GM19467 (cell line): ENCODE measurements around the gene PIH1D2.
"Not testable (repeated sequence)": the region's sequence is repeated elsewhere in the genome, so short reads cannot be mapped to it uniquely, and the experiment has no call there.

ENCODE experiments used
- ATAC-seq: cut with Tn5 transposase; IDR thresholded peaks from one replicate; pipeline ENCODE4 v1.9.1; 2021; ENCODE audit warnings: mild to moderate bottlenecking, moderate library complexity; ENCODE audit not compliant: unreplicated experiment

PIH1D2 gene, protein sequence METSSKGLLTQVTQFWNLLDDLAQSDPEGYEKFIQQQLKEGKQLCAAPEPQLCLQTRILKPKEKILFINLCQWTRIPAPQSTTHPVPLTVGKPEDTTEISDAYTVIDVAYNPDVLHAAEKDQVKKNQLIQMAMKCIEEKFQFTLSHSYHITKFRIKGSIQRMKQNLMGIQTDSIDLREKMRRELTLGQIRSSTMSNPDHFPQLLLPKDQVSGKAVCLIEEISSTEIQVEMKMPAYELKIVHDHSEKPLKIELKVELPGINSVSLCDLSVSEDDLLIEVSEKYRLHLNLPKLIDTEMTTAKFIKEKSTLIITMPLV

DNA sequence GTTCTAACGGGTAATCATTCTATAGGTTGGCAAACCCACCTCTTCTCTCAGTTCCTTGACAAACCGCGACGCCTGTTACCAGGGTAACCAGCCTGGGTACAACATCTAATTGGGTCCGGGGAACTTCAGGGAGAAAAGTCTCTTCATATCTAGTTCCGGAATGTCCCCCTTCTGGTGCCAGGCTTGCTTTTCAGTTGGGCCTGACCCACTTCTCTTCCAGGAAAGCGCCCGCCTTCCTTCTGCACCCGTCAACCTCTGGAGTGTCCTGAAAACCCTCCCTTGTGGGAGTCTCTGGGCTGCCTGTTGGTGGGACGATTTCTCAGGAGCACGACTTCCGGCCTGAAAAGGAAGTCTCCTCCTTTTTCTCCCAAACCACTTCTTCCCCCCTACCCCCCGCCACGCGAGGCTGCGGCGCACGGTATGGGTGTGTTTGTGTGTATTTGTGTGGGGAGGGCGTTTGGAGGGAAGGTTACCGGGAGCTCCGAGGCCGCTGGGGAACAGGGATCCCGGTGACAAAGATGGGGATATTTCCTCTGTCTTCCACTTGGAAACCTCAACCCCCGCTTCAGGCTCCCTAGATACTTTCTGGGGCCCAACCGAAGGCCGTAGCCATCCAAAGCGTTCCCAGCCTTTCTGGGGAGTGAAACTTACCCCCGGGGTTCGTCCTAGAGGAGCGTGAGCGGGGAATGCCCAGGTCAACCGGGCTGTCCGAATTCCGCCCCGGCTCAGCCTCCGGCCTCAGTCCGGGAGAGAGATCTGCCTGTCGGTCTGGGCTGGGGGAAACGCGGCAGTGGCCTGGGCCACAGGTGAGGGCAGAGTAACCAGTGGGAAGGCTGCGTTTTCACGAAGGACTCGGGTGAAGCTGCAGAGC, at the start of gene PIH1D2, which contains the start of gene NKAPD1:
PIH1D2 (minus strand) TSS at position 77 of the 871 bp plus-strand sequence. CDS start 843 bp downstream, outside the sequence.
NKAPD1 (plus strand) TSS at position 359 of the 871 bp plus-strand sequence. CDS start 1,276 bp downstream, outside the sequence.
- peak; percentile 67 for ATAC-seq

DNA sequence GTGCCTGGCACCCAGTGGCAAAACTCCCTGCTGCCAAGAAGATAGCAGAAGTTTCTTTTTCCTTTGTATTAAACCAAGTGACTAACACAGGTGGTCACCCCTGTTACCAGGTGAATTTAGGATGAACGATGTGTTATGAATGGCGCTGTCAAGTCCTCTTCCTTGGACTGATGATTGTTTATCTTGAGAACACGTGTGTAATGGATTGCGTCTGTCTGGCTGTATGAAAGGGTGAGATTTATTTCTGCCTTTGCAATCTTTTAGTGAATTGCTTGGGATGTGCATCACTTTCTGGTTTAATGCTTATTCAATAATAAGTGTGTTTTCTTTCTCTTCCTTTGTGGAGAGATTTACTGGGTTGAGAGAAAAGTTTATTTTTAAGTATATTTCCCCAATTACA, 49.3 kb upstream of the PIH1D2 start:
- ATAC-seq: no peak

DNA sequence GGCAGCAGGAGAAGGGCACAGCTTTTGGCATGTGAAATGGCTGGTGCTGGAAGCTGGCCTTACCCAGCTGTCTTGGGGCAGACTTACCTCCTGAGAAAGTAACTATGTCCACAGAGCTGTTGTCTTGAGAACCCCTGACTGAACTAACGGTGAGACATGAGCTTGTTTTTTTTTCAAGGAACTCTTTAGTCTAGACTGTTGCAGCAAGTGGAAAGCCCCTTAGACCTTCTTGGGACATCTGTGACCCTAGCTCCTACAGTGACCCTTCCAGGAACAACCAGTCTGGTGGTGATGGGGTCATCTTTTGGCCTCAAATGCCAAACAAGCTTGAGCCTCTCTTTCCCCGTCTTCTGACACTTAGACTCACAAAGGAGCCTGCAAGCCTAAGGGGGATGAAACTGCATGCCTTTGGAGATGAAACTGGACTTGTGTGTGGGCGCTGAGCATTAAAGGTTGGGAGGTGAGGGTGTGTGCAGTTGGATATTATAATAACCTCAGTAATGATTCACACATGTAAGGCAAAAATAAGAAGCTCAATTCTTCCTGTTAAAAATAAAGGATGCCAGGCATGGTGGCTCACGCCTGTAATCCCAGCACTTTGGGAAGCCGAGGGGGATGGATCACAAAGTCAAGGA, 48.3 kb upstream of the PIH1D2 start:
- ATAC-seq: no peak

DNA sequence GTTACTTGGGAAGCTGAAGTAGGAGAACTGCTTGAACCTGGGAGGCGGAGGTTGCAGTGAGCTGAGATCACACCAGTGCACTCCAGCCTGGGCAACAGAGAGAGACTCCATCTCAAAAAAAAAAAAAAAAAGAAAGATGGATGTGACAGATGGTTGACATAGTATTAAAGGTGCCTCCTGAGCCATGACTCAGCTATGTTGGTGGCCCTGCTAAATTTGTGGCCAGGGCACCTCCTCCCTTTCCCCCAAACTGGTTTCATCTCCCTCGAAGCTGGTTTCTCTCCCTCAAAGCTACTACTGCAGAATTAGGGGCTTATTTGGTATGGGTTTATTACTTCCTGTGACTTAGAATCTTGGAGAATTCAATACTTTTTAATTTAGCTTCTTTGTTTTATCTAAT, 44.4 kb upstream of the PIH1D2 start:
- ATAC-seq: no peak

DNA sequence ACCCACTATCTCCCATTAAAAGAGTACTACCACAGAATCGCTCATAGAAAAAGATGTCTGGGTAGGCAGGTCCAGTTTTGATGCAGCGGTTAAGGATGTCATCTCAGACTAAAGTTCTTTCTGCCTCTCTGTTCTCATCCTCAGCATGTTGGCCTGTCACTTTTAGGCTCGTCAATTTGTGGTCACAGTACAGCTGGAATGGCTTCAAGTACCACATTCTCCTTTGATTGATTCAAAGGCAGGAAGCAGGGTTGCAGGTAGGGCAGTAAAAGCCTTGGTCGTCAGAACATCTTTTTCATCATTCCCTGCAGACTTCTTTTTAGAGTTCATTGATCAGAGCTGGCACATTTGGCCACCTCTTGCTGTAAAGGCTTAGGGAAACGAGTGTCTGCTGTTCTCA, 41.6 kb upstream of the PIH1D2 start:
- ATAC-seq: no peak

DNA sequence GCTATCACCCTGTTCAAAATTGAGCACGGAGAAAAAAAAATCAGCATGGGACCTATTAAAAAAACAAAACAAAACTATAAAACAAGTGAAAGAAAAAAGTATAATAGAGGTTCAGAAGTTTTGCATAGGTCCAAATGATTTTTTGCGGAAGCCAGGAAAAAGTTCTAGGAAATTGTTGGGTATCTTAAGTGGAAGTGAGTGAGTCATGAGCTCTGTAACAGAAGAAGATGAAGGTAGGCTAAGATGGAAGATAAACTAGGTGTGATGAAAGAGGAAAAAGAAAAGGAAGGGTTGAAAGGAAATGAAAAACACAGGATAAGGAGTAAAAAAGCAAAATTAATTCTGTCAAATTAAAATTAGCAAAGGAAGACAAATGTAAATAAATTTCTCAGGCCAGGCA, 40.6 kb upstream of the PIH1D2 start:
- no peak for ATAC-seq

DNA sequence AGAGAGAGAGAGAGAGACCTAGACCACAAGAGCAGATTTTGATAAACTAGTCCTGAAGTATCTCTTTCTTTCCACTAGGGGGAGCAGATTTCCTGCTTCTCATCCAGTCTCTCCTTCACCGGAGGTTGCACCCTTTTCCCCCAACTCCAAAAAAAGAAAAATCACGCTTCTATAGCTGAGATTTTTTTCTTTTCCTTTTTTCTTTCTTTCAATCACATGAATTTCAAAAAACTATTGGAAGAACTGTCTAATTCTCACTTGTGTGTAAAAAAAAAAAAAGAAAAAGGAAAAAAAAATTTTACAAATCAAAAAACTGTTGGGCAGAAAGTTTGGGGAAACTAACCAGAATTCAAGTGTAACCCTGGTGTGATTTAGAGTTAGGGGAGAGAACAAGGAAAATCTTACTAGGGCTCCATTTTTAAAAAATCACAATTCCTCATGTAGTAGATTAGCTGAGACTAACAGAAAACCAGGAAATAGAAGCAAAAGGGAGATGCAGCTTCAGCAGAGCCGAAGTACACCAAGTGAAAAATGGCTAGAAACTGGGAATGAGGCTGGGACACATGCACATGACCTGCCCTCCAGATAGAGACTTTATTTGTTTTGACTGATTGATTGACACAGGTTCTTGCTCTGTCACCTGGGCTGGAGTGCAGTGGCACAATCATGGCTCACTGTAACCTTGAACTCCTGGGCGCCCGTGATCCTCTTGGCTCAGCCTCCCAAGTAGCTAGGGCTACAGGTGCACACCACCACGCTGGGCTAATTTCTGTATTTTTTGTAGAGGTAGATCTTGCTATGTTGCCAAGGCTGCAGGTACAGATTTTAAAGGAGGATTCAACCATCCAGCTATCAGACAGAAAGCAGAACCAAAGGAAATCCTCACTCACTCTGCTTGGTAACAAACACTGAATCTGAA, 40.0 kb upstream of the PIH1D2 start:
- no peak for ATAC-seq

DNA sequence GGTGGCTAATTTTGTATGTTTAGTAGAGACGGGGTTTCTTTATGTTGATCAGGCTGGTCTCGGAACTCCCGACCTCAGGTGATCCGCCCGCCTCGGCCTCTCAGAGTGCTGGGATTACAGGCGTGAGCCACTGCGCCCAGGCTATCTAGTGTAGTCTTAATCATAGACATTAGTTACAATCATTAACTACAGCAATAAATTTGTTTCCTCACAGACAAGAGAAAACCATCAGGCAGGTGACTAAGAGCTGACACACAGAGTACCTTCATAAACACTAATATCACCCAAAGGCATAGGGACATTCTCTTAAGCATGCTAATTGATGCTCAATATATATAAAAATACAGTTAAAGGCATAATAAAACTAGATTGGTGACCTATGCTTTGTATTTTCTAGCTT, 32.3 kb upstream of the PIH1D2 start:
- ATAC-seq: no peak

DNA sequence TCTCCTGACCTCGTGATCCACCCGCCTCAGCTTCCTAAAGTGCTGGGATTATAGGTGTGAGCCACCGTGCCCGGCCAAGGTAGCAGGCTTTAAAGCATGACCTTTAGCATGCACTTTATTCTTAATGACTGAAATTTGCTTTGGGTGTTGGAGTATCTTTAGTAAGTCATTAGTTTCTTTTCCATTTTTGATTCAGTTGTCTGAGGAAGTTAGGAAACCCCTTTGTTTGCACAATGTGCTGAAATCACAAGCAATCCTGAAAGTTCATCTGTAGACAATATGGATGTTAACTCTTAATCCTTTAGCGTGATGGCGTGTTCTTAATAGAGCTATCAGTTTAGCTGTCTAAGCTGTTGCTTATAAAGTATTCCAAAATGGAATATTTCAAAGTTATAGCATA, 29.6 kb upstream of the PIH1D2 start:
- no peak for ATAC-seq

DNA sequence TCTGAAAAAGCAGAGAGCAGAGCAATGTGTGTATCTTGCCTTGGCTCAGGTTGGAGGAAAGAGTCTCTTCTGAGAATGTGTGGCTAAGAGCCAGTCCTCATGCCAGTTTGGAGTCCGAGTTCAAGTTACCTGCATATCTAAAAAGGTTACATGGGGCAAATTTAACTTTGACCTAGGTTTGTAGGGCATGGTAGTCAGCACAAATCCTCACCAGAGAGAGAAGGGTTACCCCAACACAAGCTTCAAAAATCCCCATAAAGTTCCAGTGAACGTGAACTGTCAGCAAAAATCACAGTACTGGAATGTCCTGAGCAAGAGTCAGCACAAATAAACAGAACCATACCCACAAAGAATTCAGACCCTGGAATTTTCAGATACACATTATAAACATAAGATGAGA, 26.6 kb upstream of the PIH1D2 start:
- ATAC-seq: no peak

DNA sequence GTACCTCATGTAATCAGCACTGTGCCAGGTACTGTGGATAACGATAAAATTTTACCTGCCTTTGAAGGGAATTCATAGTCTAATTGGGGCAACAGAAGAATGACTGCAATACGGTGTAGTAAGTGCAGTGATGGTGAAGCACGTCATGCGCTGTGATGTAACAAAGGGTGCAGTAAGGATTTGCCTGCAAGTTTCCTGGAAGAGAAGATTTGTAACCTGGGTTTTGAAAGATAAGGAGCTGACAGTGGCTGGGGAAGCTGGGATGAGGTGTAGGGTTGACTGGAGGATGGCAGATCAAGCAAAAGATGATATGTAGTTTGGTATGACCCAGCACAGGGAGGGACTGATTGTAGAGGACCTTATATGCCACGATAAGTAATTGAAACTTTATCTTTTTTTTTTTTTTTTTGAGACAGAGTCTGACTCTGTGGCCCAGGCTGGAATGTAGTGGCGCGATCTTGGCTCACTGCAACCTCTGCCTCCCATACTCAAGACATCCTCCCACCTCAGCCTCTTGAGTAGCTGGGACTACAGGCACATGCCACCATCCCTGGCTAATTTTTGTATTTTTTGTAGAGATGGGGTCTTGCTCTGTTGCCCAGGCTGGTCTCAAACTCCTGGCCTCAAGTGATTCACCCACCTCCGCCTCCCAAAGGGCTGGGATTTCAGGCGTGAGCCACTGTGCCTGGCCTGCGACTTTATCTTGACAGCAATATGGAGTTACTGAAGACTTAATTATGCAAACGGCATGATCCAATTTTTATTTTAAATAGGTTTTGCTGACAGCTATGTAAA, 24.1 kb upstream of the PIH1D2 start:
- no peak for ATAC-seq

DNA sequence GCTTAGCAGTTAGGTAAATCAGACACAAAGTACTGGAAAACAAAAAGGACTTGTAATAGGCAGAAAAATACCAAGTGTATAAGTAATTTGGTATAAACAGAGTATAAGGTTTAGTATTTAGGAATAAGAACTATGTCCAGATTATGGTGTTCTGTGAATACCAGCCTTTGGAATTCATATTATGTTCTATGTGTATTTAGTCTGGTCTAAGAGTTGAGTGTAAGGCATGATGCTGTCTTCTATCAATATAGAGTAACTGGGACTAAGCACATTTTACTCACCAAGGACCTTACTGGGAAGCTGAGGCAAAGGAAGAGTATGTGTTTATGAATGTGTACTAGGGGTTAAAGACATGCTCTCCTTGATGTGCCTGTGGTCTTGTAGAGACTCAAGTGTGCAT, 22.4 kb upstream of the PIH1D2 start:
- ATAC-seq: no peak

DNA sequence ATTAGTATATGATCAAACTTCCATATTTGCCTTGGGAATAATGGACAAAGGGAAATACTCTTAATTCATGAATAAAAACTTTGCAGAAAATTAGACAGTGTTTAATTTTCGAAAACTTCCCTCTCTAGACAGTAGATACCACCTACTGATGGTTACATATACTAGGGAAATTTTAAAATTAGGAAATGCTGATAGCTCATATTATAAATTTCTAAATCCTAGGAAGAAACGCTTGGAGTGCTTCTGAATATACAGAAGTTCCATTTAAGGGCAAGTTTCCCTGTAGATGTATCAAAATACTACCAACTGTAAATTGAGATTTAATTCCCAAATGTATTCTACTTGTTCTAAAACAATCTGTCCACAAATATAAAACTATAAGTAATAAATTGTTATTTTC, 21.5 kb upstream of the PIH1D2 start:
- not testable (repeated sequence) for ATAC-seq

DNA sequence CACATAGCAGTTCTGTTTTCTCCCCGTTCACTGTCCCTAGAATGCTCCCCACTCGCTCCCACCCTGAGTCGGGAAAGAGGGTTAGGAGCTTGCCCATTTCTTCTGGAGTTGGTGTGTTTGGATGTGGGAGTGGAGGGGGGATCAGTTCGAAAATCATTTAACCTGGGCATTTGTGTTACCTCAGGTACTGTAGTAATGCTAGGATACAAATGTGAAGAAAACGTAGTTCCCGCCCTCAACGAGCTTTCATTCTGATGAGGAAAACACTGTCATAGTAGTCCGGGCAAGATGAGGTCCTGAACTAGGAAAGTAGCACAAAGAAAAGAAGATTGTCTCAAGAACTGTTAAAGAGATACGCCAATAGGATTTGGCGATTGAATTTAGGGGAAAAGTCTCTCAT, 13.4 kb upstream of the PIH1D2 start:
- ATAC-seq: no peak

DNA sequence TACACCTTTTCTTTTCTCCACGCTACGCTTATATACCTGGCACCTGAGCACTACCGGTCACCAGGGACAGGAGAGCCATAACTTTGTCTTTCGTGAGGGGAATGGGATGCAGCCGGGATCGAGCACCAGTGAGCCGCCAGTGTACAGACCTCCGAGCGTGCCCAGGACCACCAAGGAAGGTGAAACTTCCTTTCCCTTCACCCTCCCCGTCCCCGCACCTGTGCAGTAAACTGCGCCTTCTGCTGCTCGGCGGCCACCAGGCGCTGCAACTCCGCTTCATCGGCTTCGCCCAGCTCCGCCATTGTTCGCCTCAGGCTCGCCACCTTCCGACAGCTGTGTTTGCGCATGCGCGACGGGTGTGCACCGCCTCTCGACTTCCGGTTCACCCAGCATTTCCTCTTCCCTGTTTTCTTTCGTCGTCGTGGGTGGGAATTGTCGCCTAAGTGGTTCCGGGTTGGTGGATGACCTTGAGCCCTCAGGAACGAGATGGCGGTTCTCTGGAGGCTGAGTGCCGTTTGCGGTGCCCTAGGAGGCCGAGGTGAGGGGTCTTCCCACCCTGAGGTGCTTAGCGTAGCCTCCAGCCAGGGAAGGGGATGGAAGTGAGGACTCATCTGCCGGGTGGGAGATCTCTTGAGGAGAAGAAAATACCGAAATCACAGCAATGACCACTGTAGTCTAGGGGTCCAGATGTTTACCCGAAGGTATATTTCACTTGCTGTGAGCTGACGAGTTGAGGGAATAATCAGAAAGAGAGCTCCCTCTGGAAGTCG, 12.8 kb upstream of the PIH1D2 start, which contains the start of the genes SDHD and TIMM8B:
SDHD (plus strand) TSS at position 452 of the 770 bp plus-strand sequence; CDS start at position 487, 35 bp downstream.
TIMM8B (minus strand) TSS at position 335 of the 770 bp plus-strand sequence; CDS start at position 302, 33 bp downstream.
- ATAC-seq: peak; percentile 81

DNA sequence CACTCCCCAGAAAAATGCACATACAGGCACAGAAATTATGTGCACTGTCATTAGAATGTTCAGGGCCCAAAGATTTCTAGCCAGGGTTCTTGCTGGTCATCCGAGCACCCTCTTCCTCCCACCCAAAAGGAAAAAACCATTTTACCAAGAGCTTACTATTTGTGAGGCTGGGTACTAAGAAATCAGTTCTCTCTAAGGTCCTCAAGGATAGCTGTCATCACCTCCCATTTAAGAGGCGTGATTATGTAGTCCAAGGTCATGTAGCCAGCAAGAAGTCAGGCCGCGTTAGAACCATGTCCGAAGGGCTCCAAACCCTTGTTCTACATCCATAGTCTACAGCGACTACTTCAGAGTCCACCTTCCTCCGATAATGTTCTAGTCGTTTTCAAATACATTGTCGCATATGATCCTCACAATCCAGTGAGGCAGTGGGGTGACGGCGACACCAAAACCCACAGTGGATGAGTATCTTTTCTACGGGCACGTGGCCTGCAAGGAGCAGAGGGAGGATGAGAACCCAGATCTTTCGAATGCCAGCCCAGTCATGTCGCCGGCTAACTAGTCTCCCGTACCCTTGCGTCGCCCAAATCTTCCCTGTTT, 12.1 kb upstream of the PIH1D2 start:
- ATAC-seq: peak; percentile 30

DNA sequence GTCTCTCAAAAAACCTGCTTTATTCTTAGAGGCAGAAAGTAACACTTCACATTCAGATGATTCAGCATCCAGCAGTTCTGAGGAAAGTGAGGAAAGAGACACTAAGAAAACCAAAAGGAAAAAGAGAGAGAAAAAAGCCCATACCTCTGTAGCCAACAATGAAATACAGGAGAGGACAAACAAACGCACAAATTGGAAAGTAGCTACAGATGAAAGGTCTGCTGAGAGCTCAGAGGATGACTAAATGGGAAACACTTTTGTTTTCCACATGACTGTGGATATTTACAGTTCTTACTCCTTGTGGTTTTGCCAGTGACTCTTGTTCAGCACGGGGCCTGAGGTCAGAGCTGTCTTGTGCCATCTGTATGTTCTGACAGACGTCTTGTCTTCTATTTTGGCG, 8.9 kb upstream of the PIH1D2 start:
- ATAC-seq: no peak

DNA sequence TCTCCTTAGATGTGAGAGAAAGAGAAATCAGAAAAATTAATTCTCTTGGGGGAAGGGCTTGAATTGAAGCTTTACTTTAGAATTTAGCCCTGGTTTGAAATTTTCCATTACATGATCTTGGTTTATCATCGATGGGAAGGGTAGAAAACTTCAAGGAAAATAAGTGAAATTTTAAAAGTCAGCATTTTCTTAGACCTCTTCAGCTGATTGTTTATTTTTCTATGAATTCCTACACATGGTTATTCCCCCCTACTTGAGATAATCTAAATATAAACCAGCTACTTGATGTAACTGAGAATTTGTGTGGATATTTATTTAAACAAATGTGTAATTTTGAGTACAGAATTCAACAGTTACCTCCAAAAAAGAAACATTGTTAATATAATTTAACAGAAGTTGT, 10.9 kb downstream of the PIH1D2 start:
- ATAC-seq: no peak
